Measurements from ENCODE around the gene GPS1.

DNA sequence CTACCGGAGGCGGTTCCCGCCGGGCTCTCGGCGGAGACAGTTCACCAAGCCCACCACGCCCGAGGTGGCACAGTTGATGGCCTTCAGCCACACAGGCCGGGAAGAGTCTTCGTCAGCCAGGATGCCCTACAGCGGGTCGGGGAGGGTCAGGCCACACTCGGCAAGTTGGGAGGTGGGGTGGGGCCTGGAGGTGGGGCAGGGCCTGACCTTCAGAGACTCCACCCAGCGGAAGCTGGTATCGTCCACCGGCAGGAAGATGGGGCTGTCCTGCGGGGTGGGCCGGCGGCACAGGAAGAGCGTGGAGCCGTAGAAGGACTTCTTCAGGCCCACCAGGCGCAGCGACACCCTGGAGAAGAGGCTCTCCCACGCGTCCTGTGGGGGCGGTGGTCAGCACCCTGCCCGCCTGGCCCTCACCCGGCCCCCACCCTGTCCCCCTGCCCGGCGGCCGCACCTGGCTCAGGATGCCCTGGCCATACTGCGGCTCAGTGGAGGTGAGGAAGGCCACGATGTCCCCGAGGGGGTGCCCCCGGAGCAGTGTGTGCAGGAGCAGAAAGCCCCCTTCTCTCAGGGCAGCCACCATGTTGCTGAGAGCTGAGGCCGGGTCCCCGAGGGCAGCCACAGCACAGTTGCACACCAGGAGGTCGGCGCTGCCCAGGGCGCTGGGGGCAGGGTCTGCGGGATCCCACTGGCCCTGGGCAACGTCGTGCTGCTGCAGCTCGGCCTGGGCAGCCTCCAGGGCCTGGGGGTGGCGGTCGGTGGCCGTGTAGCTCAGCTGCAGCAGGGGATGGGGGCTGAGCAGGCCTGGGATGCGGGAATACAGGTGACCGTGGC lies 33.5 kb downstream of the GPS1 start:
- TF ChIP-seq, protein P1, sequence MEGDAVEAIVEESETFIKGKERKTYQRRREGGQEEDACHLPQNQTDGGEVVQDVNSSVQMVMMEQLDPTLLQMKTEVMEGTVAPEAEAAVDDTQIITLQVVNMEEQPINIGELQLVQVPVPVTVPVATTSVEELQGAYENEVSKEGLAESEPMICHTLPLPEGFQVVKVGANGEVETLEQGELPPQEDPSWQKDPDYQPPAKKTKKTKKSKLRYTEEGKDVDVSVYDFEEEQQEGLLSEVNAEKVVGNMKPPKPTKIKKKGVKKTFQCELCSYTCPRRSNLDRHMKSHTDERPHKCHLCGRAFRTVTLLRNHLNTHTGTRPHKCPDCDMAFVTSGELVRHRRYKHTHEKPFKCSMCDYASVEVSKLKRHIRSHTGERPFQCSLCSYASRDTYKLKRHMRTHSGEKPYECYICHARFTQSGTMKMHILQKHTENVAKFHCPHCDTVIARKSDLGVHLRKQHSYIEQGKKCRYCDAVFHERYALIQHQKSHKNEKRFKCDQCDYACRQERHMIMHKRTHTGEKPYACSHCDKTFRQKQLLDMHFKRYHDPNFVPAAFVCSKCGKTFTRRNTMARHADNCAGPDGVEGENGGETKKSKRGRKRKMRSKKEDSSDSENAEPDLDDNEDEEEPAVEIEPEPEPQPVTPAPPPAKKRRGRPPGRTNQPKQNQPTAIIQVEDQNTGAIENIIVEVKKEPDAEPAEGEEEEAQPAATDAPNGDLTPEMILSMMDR (IDR thresholded peaks at IDR 0.05; ENCODE audit: poor library complexity): no peak
- no peak for TF ChIP-seq EZH2phosphoT487 (IDR thresholded peaks at IDR 0.05; ENCODE audit: low read depth, severe bottlenecking, unreplicated experiment)
- no peak for TF ChIP-seq EZH2 (IDR thresholded peaks at IDR 0.05; ENCODE audit: borderline replicate concordance)
